Measurements from ENCODE around the gene JUN.

- TF ChIP-seq, protein P1, sequence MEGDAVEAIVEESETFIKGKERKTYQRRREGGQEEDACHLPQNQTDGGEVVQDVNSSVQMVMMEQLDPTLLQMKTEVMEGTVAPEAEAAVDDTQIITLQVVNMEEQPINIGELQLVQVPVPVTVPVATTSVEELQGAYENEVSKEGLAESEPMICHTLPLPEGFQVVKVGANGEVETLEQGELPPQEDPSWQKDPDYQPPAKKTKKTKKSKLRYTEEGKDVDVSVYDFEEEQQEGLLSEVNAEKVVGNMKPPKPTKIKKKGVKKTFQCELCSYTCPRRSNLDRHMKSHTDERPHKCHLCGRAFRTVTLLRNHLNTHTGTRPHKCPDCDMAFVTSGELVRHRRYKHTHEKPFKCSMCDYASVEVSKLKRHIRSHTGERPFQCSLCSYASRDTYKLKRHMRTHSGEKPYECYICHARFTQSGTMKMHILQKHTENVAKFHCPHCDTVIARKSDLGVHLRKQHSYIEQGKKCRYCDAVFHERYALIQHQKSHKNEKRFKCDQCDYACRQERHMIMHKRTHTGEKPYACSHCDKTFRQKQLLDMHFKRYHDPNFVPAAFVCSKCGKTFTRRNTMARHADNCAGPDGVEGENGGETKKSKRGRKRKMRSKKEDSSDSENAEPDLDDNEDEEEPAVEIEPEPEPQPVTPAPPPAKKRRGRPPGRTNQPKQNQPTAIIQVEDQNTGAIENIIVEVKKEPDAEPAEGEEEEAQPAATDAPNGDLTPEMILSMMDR (conservative IDR thresholded peaks at IDR 0.05 in 1 of 2, IDR thresholded peaks at IDR 0.05 in 1 of 2; ENCODE audit: extremely low read depth in 1 of 2, insufficient read depth in 1 of 2, low read depth in 1 of 2, low read length in 2 of 2): no peak
- no peak for TF ChIP-seq EZH2 (IDR thresholded peaks at IDR 0.05; ENCODE audit: borderline replicate concordance, low read length)
Observed at GRCh38 chr1:58779801-58780382, 4.0 kb downstream of the JUN start.
